ENCODE results near the gene NCSTN.

The NCSTN gene

DNA sequence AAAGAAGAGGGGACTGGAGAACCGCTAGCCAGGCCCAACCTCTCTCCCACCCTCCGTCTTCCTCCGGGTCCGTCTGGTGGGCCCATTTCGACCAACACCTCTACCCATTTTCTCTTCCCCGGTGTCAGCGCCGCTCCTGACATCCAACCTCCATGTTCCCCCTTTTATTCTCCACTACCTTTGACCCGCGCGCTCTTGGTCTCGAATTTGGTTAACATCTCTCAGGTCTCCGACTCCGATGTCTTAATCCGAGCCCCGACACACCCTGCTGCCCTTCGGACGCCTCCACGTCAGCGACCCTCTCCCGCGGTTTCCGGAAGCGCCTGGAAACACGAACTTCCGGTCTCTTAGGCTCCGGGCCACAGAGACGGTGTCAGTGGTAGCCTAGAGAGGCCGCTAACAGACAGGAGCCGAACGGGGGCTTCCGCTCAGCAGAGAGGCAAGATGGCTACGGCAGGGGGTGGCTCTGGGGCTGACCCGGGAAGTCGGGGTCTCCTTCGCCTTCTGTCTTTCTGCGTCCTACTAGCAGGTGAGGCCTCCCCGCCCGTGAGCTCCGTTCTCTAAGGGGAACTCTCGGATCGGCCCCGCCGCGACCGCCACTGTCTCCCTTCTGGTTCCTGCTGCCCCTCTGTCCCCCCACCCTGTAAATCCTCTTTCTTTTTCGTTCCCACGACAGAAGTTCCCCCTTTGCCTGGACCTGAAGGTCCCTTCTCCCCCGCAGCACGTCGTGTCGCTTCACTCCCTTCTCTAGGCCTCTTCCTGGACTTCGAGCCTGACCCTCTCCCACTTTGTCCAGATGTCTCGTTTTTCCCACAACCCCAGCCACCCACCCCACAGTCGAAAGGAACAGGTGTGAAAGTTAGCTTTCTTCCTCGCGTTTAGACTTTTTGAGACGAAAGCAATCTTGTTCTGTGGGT is at the start of gene NCSTN, which contains the start of gene COPA:
Gene NCSTN (plus strand): TSS at position 431 of the 917 bp plus-strand sequence. CDS start 14 bp downstream, at position 445.
Gene COPA (minus strand): TSS at position 298 of the 917 bp plus-strand sequence. CDS start 80 bp downstream, at position 218.
- H3K4me3 ChIP-seq = peak within 1 kb of the TSS; percentile 77 to 98 (median 86)
- peak within 1 kb of the TSS; percentile 68 to 99 (median 94) for H3K27ac ChIP-seq

DNA sequence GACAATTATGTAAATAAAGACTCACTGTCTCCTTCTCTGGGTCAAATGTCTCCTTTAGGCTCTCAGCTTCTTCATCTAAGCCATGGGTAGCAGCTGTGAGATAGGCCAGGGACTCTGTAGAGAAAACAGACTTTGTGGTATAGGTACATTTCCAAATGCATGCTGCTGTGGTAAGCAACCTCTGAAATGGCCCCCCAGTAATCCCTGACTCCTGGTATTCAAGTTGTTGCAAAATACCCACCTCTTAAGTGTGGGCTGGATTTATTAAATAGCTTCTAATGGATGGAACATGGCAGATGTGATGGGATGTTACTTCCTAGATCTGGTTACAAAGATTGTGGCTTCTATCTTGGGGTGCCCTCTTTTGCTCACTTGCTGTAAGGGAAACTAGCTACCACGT is 47.1 kb upstream of the NCSTN start:
- no peak overlapping the region for H3K27ac ChIP-seq
- no peak overlapping the region for H3K4me3 ChIP-seq

DNA sequence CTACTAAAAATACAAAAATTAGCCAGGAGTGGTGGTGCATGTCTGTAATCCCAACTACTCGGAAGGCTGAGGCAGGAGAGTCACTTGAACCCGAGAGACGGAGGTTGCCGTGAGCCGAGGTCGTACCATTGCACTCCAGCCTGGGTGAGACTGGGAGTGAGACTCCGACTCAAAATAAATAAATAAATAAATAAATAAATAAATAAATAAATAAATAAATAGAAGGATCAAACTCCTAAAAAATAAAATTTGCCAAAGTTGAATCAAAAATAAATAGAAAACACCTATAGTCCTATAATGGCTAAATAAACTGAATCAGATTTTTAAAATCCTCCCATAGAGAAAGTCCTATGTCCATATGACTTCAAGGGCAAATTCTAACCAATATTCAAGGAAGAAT is 43.0 kb upstream of the NCSTN start:
- Histone ChIP-seq H3K27ac (no peak overlapping the region), H3K4me3 (no peak overlapping the region)

DNA sequence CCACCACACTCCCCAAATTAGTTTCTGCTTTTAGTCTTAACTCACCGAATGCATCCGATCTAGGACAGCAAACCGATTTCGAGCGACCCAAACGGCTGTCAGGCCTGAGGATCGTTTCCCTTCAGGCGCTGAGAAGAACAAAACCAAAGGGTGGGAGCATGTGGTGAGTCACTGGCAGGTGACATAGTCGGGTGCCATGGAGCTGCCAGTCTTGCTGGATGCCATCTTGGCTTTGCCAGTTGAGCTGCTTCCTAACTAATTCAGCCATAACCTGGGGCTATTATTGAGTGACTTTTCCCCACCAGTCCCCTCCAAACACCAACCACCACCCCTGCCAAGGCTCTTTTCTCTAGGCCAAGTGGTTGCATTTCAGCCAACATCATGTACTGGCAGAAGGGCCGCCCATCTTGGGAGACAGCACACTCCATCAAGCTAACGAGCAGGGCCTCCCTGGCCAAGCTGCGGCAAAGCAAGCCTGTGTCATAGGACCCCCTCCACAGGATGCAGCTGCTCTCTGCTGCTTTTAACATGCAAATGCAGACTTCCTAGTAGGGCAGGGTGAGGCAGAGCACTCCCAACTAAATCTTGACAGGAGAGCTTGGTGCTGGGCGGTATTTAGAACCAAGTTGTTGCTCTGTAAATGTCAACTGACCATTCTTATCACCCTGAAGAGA is 35.9 kb upstream of the NCSTN start:
- no peak overlapping the region for H3K4me3 ChIP-seq
- H3K27ac ChIP-seq = no peak overlapping the region

DNA sequence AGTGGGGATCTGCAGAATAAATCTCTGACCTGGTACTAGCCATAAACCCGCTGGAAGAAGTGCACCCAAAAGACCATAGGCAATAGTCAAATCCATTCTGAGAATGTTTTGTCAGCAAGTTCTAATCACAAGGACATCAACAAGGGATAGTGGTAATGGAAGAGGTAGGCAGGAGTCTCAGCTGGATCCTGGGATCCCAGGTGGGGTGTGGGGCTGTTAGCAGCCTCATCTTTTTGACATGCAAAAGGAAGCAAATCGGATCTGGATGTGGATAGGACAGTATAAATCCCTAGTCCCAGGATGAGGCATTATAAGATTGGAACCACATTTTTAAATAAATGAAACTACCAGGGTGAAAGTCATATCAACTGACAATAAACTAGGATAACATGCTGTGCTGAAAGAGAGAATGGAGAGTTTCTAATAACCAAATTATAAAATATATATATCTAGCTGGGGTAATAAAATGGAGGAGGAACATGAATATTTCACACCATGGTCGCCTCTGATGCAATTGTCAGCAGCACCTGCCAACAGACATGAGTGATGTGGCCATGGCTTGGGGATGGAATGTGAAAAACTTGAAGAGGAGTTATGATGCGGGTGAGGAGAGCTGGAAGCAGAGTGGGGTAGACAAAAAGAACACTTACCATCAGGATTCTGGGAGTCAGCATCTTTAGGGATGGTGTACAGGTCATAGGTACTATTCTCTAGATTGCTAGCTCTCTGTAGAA is 34.6 kb upstream of the NCSTN start:
- H3K4me3 ChIP-seq = no peak overlapping the region
- H3K27ac ChIP-seq = no peak overlapping the region

DNA sequence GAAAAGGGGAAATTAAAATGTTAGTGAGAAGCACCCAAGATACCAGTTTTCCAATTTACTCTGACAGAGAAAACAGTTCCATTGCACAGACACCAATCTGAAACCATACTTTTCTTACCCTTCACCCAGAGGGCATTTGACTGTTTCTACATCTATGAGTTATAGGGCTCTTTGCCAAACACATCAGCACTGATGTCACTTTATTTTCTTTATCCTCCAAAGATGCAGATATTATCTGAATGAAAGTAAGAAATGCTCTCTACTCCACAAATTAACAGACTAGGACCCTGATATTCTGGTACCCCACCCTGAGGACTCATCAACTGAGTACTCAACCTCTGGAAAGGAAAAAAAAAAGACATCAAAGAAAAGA is 34.0 kb upstream of the NCSTN start:
- Histone ChIP-seq H3K4me3 (no peak overlapping the region), H3K27ac (no peak overlapping the region)

DNA sequence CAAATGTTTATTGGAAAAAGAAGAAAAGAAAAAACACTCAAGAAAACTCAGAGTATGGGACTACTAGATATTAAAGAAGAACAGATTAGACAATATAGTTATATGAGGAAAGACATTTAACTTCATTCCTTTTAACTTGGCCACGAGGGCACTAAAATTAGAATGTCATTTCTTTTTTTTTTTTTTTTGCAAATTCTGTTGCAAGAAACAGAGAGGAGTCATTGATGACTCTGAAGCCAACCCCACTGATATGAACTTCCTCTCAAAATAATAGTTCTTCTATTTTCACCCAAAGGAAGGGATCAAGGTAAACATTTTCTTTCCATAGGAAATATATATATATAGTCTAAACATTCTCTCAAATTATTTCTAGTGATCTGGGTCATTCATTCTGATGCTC is 33.6 kb upstream of the NCSTN start:
- no peak overlapping the region for H3K27ac ChIP-seq
- H3K4me3 ChIP-seq = no peak overlapping the region

DNA sequence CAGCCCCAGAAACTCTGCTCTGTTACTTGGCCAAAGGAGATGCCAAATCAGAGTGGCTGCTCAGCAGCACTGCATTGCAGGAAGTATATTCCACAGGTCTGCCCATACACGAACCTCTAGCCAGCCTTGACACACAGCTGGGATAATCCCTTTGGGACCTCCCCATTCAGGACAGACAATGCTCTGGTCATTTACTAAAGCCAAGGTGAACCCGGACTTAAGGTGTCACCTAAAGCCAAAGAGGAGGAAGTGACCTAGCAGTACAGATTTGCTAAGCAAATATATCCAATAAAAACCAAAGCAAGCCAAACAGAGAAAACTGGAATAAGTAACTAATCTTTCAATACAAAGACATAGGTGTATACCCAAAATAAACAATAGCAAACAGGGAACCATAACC is 27.8 kb upstream of the NCSTN start:
- Histone ChIP-seq H3K27ac (no peak overlapping the region), H3K4me3 (no peak overlapping the region)

DNA sequence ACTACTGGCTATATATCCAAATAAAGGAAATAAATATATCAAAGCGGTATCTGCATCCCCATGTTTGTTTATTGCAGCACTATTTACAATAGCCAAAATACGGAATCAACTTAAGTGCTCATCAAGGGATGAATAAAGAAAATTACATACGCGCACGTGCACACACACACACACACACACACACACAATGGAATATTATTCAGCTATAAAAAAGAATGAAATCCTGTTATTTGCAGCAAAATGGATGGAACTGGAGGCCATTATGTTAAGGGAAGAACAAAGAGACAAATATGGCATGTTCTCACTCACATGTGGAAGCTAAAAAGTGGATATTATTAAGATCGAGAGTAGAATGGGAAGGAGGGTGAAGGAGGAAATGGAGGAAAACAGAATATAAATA is 20.4 kb upstream of the NCSTN start:
- no peak overlapping the region for H3K27ac ChIP-seq
- H3K4me3 ChIP-seq = no peak overlapping the region

DNA sequence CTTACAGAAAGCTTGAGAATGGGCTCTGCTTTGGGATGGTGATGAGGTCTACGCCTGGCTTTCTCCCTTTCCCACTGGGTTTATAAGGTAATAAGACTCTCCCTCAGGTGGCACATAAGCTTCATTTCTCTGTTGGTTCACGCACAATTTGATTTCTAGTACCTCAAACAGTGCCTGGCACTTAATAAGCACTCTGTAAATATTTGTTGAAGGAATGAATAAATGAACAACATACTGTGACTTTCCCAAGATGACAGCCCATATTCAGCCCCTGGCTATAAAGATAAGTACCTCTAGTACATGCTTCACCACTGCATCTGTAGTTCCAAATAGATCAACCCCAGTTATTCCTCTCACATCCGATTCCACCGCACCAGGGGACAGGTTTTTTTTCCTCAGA is 17.9 kb upstream of the NCSTN start:
- Histone ChIP-seq H3K27ac (no peak overlapping the region), H3K4me3 (no peak overlapping the region)

DNA sequence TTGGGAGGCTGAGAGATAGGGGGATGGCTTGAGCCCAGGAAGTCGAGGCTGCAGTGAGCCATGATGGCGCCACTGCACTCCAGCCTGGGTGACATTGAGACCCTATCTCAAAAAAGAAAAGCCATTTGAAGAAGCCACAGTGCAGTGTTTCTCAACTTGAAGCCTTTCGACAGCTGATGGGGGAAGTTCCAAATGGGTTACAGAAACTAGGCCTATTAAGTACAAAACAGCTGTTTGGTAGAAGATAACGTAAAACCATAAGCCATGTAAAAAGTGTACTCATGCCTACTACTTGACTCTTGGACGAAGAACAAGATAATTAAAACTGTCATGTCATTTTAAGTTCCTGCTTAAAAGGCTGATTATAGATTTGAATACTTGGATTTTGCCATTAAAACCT is 16.8 kb upstream of the NCSTN start:
- Histone ChIP-seq H3K4me3 (no peak overlapping the region), H3K27ac (no peak overlapping the region)

DNA sequence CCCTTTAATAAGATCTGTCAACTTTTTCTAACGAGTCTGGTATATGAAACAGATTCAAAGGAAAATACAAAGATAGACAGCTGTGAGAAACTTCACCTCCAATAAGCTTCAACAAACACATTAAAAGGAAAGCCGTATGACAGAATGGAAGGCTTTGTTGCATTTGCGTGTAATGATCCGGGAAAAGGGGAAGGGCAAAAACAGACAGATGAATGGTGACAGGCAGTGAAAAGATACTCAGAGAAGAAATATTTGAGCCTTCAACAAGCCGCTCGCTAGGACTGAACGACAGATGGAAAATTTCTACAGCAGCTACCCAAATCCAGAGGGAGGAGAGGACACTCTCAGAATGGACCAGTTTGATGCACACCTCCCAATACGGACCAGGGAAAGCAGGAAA is 15.0 kb upstream of the NCSTN start:
- Histone ChIP-seq H3K4me3 (no peak overlapping the region), H3K27ac (no peak overlapping the region)

DNA sequence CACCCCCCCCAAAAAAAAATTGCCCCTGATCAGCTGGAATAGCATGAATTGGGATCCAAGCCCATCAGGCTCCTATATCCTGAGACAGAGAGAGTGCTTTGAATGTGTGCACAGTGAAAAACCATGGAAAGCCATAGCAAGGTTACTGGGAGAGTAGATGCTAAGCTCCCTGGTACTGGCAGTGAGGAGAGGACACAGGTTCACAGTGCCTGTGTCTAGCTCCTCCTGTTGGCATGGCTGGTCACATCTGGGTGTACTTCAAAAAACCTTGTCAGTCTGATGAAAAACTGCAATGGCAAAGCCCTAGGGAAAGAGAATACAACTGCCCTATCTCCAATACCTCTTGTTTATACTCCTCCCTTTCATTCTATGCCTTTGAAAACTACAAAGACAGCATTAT is 13.1 kb upstream of the NCSTN start:
- Histone ChIP-seq H3K27ac (no peak overlapping the region), H3K4me3 (no peak overlapping the region)

DNA sequence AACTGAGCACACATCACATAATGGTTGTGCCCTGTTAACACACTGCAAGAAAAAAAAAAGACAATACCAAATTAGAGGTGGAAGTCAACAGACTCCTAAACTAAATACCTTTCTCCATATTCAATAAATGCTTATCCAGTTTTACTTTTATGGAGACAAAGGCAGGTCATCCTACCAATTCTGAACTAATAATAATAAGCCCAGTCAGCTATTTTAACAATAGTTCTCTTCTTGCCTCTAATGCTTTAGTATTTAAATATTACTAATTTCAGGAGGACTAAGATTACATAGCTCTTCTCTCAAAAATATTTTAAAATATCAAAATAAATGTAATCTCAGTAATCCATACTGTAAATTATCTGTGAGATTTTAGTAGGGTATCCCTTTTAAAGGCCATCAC is 10.7 kb upstream of the NCSTN start:
- no peak overlapping the region for H3K27ac ChIP-seq
- no peak overlapping the region for H3K4me3 ChIP-seq

DNA sequence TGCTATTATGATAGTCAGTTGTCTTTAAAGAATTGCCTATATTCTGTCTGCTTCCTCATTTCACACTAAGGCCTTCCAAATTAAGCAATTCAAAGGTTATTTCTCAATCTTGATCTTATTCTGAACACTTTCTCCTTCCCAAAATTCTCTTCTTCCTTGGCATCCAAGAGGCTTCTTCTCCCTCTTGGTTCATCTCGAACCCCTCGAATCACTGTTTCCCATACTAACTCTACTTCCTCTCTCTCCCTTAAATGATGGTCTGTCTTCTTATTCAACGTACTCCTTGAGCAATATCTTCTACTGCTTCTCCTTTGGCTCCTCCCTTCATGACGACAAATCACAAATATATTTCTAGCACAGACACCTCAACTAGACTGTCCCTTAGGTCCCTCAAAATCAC is 4.6 kb upstream of the NCSTN start:
- Histone ChIP-seq H3K4me3 (no peak overlapping the region), H3K27ac (no peak overlapping the region)

DNA sequence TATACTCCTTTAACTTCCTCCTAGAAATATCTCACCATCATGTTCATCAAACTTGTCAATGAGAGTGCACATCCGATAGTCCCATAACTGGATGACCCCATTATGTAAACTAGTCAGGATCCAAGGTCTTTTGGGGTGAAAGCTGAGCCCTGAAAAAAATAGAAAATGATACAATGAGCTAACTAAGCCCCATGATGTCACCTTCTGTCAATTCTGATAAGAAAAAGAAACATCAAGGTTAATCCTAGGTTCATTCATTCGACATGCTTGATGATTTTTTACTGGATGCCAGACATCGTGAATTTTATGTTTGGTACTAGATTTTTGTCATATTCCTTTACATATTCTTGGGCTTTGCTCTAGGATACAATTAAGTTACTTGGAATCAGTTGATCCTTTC is 3.0 kb upstream of the NCSTN start:
- no peak overlapping the region for H3K4me3 ChIP-seq
- peak overlapping the region in 1 of 21 experiments; percentile 25 for H3K27ac ChIP-seq

DNA sequence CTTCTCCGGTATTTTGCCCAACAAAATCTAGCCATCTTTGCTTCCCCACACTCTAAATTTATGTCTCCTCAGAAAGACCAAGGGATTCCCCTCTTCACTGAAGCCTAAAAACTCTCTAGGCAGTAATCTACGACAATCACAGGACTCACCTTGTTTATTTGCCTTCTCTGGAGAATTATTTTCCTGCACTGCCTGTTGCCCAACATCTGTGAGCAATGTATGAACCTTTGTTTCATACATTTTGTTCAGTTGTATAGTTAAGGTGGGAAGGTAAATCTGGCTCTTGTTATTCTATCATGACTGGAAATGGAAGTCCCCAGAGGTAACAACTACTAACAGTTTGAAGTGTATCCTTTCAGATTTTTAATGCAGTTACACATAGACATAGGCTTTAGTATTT is 2.3 kb upstream of the NCSTN start:
- H3K4me3 ChIP-seq = no peak overlapping the region
- H3K27ac ChIP-seq = peak overlapping the region in 1 of 21 experiments; percentile 25

DNA sequence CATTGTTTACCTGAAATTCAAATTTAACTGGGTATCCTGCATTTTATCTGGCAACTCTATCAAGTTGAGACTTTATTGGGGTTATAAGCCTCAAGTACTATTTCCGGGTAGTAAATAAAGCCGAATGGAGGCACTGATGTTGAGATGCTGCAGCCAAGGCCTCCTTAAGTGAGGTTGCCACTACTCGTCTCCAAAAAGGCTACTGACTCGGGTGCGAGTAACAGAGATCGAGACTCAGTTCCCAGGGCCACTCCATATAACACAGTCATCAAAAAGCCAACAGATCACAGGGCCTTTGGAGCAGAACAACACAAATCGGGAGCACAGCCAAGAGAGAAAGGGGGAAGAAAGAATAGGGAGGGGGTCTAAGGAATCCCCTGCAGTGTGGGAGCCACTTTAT is 657 bp upstream of the NCSTN start:
- H3K4me3 ChIP-seq = peak overlapping the region; percentile 77 to 98 (median 86)
- H3K27ac ChIP-seq = peak overlapping the region; percentile 68 to 99 (median 94)

DNA sequence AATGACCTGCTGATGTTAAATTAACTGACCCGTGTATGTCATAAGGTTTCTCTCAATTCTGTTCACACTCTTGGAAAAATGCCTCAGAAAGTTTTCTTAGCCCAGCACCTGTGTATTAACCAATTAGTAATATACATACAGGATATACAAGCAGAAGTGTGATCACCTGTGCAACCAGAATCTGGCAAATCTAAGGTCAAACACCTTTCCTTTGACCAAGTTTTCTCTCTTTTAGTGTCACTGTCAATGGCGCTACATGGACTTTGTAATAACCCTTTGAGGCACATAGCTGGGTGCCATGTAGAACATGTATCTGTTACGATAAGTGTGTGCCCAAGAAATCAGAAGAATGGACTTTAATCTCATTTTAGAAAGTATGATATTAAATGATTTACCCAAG is 1.1 kb downstream of the NCSTN start:
- H3K4me3 ChIP-seq = peak overlapping the region in 4 of 7 experiments; percentile 81 to 98 (median 86)
- peak overlapping the region in 4 of 21 experiments; percentile 91 to 98 (median 95) for H3K27ac ChIP-seq

DNA sequence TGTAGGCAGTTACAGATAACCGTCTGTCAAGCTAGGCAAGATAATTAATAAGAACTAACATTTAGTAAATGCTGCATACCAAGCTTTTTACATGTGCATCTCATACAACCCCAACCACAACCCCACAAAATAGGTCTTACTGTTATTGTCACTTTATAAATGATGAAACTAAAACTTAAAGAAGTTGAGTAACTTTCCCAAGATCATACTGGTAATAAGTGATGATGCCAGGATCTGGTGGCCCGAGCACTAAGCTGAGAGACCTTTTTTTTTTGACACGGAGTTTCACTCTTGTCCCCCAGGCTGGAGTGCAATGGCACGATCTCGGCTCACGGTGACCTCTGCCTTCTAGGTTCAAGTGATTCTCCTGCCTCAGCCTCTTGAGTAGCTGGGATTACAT is 1.8 kb downstream of the NCSTN start:
- Histone ChIP-seq H3K4me3 (no peak overlapping the region), H3K27ac (no peak overlapping the region)
